Esophagus muscularis mucosa (tissue), 4 donors: ENCODE measurements around the gene ARX. TPM values are rescaled to one million over a fixed set of nuclear protein-coding genes. Genes with fewer than 3 reads are reported as not detected.
A peak's percentile ranks its signal among the peaks of the same experiment; 100 is the strongest.

Source experiments
- DNase-seq: peaks from one replicate; pipeline ENCODE4 v3.0.0-alpha.2; 2017; ENCODE audit errors: extremely low spot score
- H3K27ac ChIP-seq, 4 donors: fragments of 200-600 bp; sonication (generic); replicated peaks in 1 of 4; 1 replicate in 3 of 4; 2 replicates in 1 of 4; pipeline ENCODE4 v1.5.1; 2016 to 2019; ENCODE audit warnings: mild to moderate bottlenecking in 1 of 4
- H3K27me3 ChIP-seq, 4 donors: fragments of 200-600 bp; sonication (generic); one replicate each; pipeline versions ENCODE4 v1.5.1 to v1.6.0; 2016 to 2019
- H3K36me3 ChIP-seq, 4 donors: fragments of 200-600 bp; sonication (generic); one replicate each; pipeline ENCODE4 v1.5.1; 2016 to 2019
- H3K4me1 ChIP-seq, 4 donors: fragments of 200-600 bp; sonication (generic); one replicate each; pipeline ENCODE4 v1.5.1; 2016 to 2019
- H3K4me3 ChIP-seq, 4 donors: fragments of 200-600 bp; sonication (generic); 1 replicate in 2 of 4; 2 replicates in 2 of 4; pipeline ENCODE4 v1.5.1; 2016 to 2019; ENCODE audit warnings: mild to moderate bottlenecking in 4 of 4, moderate library complexity in 1 of 4
- H3K9me3 ChIP-seq, 4 donors: fragments of 200-600 bp; sonication (generic); 1 replicate in 3 of 4; 2 replicates in 1 of 4; pipeline ENCODE4 v1.5.1; 2016 to 2019
- CTCF ChIP-seq, 3 experiments: fragments of 200-600 bp in 2 of 3; fragments of 450-650 bp in 1 of 3; sonication (generic) in 2 of 3; IDR thresholded peaks; one replicate each; pipeline ENCODE4 v1.5.1; 2017 to 2019; ENCODE audit warnings: antibody characterized with exemption in 3 of 3, mild to moderate bottlenecking in 2 of 3, moderate library complexity in 1 of 3
- EP300 ChIP-seq: sonication (generic); formaldehyde crosslinking; IDR thresholded peaks from one replicate; pipeline ENCODE4 v1.6.1; 2017; ENCODE audit warnings: antibody characterized with exemption
- POLR2A ChIP-seq: fragments of 450-650 bp; IDR thresholded peaks from one replicate; pipeline ENCODE4 v1.6.1; 2017; ENCODE audit warnings: antibody characterized with exemption, moderate library complexity, mild to moderate bottlenecking, low read depth
- POLR2AphosphoS5 ChIP-seq, 2 donors: sonication (generic); formaldehyde crosslinking; IDR thresholded peaks; one replicate each; pipeline ENCODE4 v1.6.1; 2017; ENCODE audit warnings: antibody characterized with exemption in 2 of 2
- WGBS: methylation state at CpG from one replicate; pipeline ENCODE4 v1.1.5; 2018; 5-methylcytosine and 5-hydroxymethylcytosine counted together
- intact Hi-C: fragments of 100-400 bp; cut with DNase I; formaldehyde crosslinking; loops from one replicate; pipeline ENCODE4 v1.15.1; 2023
- total RNA-seq, 4 donors: library from RNA; depleted of rRNA; stranded (reverse); fragments of >200 nt; gene quantifications; one replicate each; pipeline versions ENCODE4 v1.1.0 to v1.2.1, GENCODE V29; 2016

Gene ARX
- total RNA-seq, 4 donors from 2014 or later: not detected

GRCh38 chrX:25018682-25019081 is 2.9 kb upstream of the ARX start:
- peaks cover 3 to 100% (median 78%) of the 10 kb centered on the region in 4 donors for H3K27me3 ChIP-seq

GRCh38 chrX:25017667-25018247 is 2.0 kb upstream of the ARX start:
- Histone ChIP-seq H3K36me3 (no peaks in the 10 kb centered on the region), H3K4me1 (peaks cover 8 to 51% (median 35%) of the 10 kb centered on the region in 4 donors), H3K27me3 (peaks cover 3 to 98% (median 75%) of the 10 kb centered on the region in 4 donors), H3K4me3 (peak overlapping the region in 2 of 4 donors; percentile 5 to 9), H3K27ac (no peak overlapping the region), H3K9me3 (peaks cover 0 to 2% (median 0%) of the 10 kb centered on the region in 4 donors)
- no peak for DNase-seq
- intact Hi-C loops: no loop called here
- 23% methylated on average over 32 of the region's 32 CpGs for WGBS
- TF ChIP-seq CTCF (IDR thresholded peaks at IDR 0.05) (no peak), POLR2AphosphoS5 (IDR thresholded peaks at IDR 0.05) (no peak), POLR2A (no peak), EP300 (no peak)

More at GRCh38 chrX:25018682-25019081, 2.9 kb upstream of the ARX start:
- H3K27ac ChIP-seq: no peak overlapping the region
- H3K4me1 ChIP-seq: peaks cover 6 to 43% (median 31%) of the 10 kb centered on the region in 4 donors
- intact Hi-C loops: no loop called here
- DNase-seq: no peak
- no peak overlapping the region for H3K4me3 ChIP-seq
- no peaks in the 10 kb centered on the region for H3K36me3 ChIP-seq
- no peaks in the 10 kb centered on the region for H3K9me3 ChIP-seq
- no peak for TF ChIP-seq POLR2A
- TF ChIP-seq CTCF (IDR thresholded peaks at IDR 0.05): no peak
- TF ChIP-seq POLR2AphosphoS5 (IDR thresholded peaks at IDR 0.05): no peak
- TF ChIP-seq EP300: no peak
- WGBS: 31% methylated on average over 3 of the region's 3 CpGs

GRCh38 chrX:25016938-25017598 is 1.3 kb upstream of the ARX start:
- no peaks in the 10 kb centered on the region for H3K36me3 ChIP-seq
- H3K4me1 ChIP-seq: peaks cover 10 to 58% (median 41%) of the 10 kb centered on the region in 4 donors
- H3K27ac ChIP-seq: no peak overlapping the region
- WGBS: 32% methylated on average over 17 of the region's 17 CpGs
- H3K4me3 ChIP-seq: no peak overlapping the region
- no peak for DNase-seq
- TF ChIP-seq CTCF (IDR thresholded peaks at IDR 0.05) (no peak), EP300 (no peak), POLR2AphosphoS5 (IDR thresholded peaks at IDR 0.05) (no peak), POLR2A (no peak)
- peaks cover 0 to 8% (median 0%) of the 10 kb centered on the region in 4 donors for H3K9me3 ChIP-seq
- H3K27me3 ChIP-seq: peaks cover 3 to 98% (median 77%) of the 10 kb centered on the region in 4 donors
- intact Hi-C loops: no loop called here

GRCh38 chrX:25016361-25016671 is 551 bp upstream of the ARX start:
- no peak for DNase-seq
- peaks cover 3 to 98% (median 76%) of the 10 kb centered on the region in 4 donors for H3K27me3 ChIP-seq
- WGBS: 58% methylated on average over 20 of the region's 20 CpGs

More at GRCh38 chrX:25016361-25016671, 551 bp upstream of the ARX start:
- Histone ChIP-seq H3K27ac (no peak overlapping the region), H3K36me3 (no peaks in the 10 kb centered on the region), H3K4me1 (peaks cover 10 to 60% (median 42%) of the 10 kb centered on the region in 4 donors), H3K9me3 (peaks cover 0 to 8% (median 0%) of the 10 kb centered on the region in 4 donors), H3K4me3 (no peak overlapping the region)
- intact Hi-C loops: no loop called here
- TF ChIP-seq CTCF (IDR thresholded peaks at IDR 0.05) (no peak), POLR2AphosphoS5 (IDR thresholded peaks at IDR 0.05) (no peak), POLR2A (no peak)
